Nephron progenitor cell (in vitro differentiated cells): ENCODE results near the gene SIX5.

ENCODE experiments used
- DNase-seq: peaks from one replicate; pipeline ENCODE4 v3.0.0; 2021
- H3K27ac Mint-ChIP-seq: 2 replicates; pipeline ENCODE4 v1.8.0; 2021; ENCODE audit warnings: mild to moderate bottlenecking, moderate library complexity, mixed read lengths
- H3K27me3 Mint-ChIP-seq: 2 replicates; pipeline ENCODE4 v1.8.0; 2021; ENCODE audit warnings: mild to moderate bottlenecking, low read depth, mixed read lengths; ENCODE audit not compliant: poor library complexity
- H3K36me3 Mint-ChIP-seq: 2 replicates; pipeline ENCODE4 v1.8.0; 2021; ENCODE audit warnings: low read depth, mixed read lengths
- H3K4me1 Mint-ChIP-seq: 2 replicates; pipeline ENCODE4 v1.8.0; 2021; ENCODE audit warnings: mixed read lengths
- H3K4me3 Mint-ChIP-seq: 2 replicates; pipeline ENCODE4 v1.8.0; 2021; ENCODE audit warnings: mild to moderate bottlenecking, moderate library complexity, mixed read lengths
- H3K9me3 Mint-ChIP-seq: 2 replicates; pipeline ENCODE4 v1.8.0; 2021; ENCODE audit warnings: mild to moderate bottlenecking, moderate library complexity, mixed read lengths
- CTCF ChIP-seq: fragments of 200-600 bp; sonication (generic); IDR thresholded peaks from 2 replicates; pipeline ENCODE4 v1.5.0; 2021; ENCODE audit warnings: antibody characterized with exemption

The SIX5 gene

GRCh38 chr19:45773384-45773783, 4.3 kb upstream of the SIX5 start:
- Mint-ChIP-seq H3K9me3 (no peaks in the 10 kb centered on the region), H3K4me1 (peaks cover 21% of the 10 kb centered on the region), H3K27me3 (peaks cover 3% of the 10 kb centered on the region), H3K36me3 (peaks cover 31% of the 10 kb centered on the region), H3K4me3 (no peak overlapping the region), H3K27ac (no peak overlapping the region)
- no peak for TF ChIP-seq CTCF
- DNase-seq = no peak

DNA sequence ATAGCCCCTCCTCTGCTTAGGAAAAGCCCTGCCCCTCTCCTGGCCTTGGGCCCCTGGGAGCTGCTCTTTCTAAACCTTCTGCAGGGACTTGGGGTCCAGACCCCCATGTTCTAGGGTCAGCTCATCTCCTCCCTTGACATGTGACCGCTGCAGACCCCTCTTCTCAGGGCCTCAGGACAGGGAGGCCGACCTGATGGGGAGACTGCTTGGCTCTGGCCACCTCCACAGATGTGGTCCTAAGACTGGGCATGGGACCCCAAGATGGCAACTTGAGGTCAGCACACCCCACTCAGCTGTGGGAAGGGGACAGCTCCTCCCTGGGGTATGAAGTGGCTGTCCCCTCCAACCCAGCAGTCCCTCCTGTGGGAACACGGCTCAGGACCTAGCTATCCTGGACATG, 3.9 kb upstream of the SIX5 start:
- Mint-ChIP-seq H3K4me1 (peaks cover 20% of the 10 kb centered on the region), H3K27ac (no peak overlapping the region), H3K27me3 (peaks cover 3% of the 10 kb centered on the region), H3K9me3 (no peaks in the 10 kb centered on the region), H3K36me3 (peaks cover 30% of the 10 kb centered on the region), H3K4me3 (no peak overlapping the region)
- no peak for DNase-seq
- TF ChIP-seq CTCF = no peak

DNA sequence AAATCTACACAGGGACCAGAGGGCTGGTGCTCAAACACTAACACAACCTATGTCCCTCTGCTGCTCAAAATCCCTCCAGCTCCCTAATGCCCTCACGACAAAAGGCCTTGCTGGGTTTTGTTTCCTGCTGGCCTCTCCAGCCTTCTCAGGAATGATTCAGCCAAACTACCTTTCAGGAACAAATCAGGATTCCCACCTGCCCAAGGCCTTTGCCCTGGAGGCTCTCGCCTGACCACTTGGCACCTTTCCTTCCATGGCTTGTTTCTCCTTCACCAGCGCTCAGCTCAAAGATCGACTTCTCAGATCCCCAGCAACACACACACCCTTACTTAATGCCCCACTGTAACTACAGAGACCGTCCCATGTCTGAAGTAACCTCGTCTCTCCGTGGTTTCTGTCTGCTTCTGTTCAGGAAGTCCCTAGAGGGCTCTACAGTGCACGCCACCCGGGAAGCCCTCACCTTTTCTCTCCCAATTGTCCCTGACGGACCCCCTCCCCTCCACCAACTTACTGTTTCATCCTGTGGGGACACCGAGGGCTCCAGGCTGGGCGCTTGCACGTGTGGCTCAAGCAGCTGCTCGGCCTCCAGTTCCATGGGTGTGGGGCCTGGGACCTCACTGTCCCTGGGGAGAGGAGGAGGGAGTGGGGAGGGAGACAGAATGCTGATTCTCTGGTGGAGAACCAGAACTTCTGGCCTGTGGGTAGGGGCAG, 3.2 kb upstream of the SIX5 start:
- TF ChIP-seq CTCF = no peak
- no peak for DNase-seq
- no peak overlapping the region for H3K4me3 Mint-ChIP-seq
- no peaks in the 10 kb centered on the region for H3K9me3 Mint-ChIP-seq
- peaks cover 20% of the 10 kb centered on the region for H3K4me1 Mint-ChIP-seq
- peak overlapping the region; percentile 86 for H3K27ac Mint-ChIP-seq
- H3K27me3 Mint-ChIP-seq = peaks cover 3% of the 10 kb centered on the region
- peaks cover 26% of the 10 kb centered on the region for H3K36me3 Mint-ChIP-seq

DNA sequence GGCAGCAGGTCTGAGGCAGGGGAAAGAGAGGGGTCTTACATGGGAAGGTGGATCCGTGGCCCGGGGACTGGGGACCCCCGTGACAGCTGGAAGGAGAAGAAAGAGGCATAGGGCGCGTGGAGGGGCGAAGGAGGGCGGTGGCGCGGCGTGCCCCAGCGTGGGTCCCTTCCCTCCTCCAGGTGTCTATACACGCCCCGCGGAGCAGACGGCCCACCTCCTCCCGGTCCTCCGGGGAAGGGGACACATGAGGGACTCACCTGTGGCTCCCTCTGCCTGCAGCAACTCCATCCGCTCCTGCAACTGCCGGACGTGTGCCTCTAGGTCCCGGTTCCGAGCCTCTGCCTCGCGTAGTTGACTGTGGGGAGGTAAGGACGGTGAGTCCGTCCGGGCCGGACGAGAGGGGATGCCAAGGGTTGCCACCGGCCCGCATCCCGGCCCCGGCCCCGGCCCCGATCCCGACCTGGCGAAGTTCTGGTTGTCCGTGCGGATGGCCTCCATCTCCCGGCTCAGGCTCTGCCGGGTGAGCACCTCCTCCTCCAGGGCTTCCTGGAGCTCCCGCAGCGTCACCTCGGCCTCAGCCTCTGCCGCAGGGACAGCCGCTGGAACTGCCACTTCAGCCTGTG, 2.4 kb upstream of the SIX5 start:
- peaks cover 17% of the 10 kb centered on the region for H3K36me3 Mint-ChIP-seq

DNA sequence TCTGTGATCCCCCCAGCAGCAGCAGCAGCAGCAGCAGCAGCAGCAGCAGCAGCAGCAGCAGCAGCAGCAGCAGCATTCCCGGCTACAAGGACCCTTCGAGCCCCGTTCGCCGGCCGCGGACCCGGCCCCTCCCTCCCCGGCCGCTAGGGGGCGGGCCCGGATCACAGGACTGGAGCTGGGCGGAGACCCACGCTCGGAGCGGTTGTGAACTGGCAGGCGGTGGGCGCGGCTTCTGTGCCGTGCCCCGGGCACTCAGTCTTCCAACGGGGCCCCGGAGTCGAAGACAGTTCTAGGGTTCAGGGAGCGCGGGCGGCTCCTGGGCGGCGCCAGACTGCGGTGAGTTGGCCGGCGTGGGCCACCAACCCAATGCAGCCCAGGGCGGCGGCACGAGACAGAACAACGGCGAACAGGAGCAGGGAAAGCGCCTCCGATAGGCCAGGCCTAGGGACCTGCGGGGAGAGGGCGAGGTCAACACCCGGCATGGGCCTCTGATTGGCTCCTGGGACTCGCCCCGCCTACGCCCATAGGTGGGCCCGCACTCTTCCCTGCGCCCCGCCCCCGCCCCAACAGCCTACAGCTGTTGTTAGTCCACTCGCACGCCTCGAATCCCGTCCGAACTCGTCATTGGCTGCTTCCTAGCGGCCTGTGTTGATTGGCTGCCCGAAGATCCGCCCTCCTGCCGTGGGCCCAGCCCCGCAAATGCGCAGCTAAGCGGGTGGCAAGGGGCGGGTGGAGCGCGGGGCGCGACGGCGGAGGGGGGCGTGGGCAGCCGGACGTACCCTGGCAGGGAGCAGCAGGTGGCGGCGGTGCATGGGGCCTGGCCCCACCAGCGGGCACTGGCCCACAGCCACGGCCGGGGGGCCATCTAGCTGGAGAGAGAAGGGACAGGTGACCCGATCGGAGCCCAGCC, 1.4 kb upstream of the SIX5 start:
- Mint-ChIP-seq H3K4me1 (peaks cover 27% of the 10 kb centered on the region), H3K9me3 (no peaks in the 10 kb centered on the region), H3K4me3 (peak overlapping the region; percentile 95), H3K36me3 (peaks cover 16% of the 10 kb centered on the region), H3K27ac (peak overlapping the region; percentile 99), H3K27me3 (no peaks in the 10 kb centered on the region)
- peak; percentile 91 for TF ChIP-seq CTCF
- peak; percentile 95 for DNase-seq

More for the DNA sequence above, 2.4 kb upstream of the SIX5 start:
- Mint-ChIP-seq H3K27me3 (no peaks in the 10 kb centered on the region), H3K9me3 (no peaks in the 10 kb centered on the region), H3K27ac (no peak overlapping the region), H3K4me3 (peak overlapping the region; percentile 95), H3K4me1 (peaks cover 20% of the 10 kb centered on the region)
- DNase-seq = no peak
- TF ChIP-seq CTCF = no peak
